ENCODE data around the gene KCNC1.

The KCNC1 gene

DNA sequence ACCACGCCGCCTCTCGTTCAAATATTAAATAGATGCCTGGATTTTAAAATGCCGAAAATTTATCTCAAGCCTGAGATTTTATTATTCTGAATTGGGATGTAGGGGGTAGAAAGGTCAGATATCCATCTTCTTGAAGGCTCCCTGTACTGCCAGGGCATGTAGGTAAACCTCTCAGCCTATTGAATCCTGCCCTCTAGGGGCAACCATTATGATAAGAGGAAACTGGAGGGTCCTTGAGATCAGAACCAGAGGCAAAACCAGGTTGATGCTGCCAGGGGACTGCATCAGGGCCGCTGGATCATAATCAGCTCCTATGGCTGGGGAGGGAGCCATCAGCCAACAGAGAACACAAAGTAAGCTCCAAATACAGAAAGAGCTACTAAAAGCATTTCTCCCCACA, 92.4 kb downstream of the KCNC1 start:
- no peak for DNase-seq (ENCODE audit: low spot score)

DNA sequence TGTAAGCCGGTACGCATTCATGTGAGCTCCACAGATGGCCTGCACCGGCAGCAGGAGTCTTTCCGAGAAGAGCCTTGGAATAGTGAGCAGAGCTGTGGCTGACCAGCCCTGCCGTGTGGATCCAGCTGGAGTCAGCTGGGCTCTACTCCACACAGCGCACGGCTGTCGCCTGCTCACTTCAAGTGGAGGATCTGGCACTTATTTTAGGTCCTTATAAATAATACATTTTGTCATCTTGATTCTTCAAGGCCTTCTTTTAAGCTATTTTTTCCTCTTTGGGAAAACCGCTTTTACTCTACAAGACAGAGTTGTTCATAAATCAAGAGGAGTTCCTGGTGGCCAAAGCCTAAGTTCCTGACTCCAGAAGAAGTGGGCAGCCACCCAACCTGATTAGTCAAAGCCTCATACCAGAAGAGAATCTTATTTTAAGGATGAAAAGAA, 93.8 kb downstream of the KCNC1 start:
- DNase-seq (ENCODE audit: low spot score) = no peak

- DNase-seq (ENCODE audit: low spot score) = no peak
These were observed 96.6 kb downstream of the KCNC1 start for GRCh38 chr11:17831228-17831627.

- no peak for DNase-seq (ENCODE audit: low spot score)
These were observed 97.3 kb downstream of the KCNC1 start for GRCh38 chr11:17831883-17832282.

All from CD4-positive, alpha-beta T cell treated with Interleukin-15 for 4 hours (primary cell).